ENCODE measurements around the gene JAKMIP2. TPM values are rescaled to one million over a fixed set of nuclear protein-coding genes. Genes with fewer than 3 reads are reported as not detected.

Gene JAKMIP2
- total and polyA plus RNA-seq, 9 donors, result 2.0 to 4.6 (median 2.3) TPM

GRCh38 chr5:147567917-147568598, 214.5 kb downstream of the JAKMIP2 start:
- H3K27ac ChIP-seq (ENCODE audit: low read length), result no peak overlapping the region
- DNase-seq, result peak; percentile 64
- no peaks in the 10 kb centered on the region for H3K27me3 ChIP-seq (ENCODE audit: control insufficient read depth, insufficient read depth, low read length)
- no peaks in the 10 kb centered on the region for H3K36me3 ChIP-seq (ENCODE audit: control insufficient read depth, insufficient read depth, low read length)
- H3K9me3 ChIP-seq (replicated peaks; ENCODE audit: control insufficient read depth, low read depth, low read length), result no peaks in the 10 kb centered on the region
- WGBS (ENCODE audit: insufficient coverage), result 46% methylated on average over 5 of the region's 9 CpGs
- H3K4me3 ChIP-seq (ENCODE audit: low read length), result no peak overlapping the region
- peaks cover 5% of the 10 kb centered on the region for H3K4me1 ChIP-seq (ENCODE audit: control insufficient read depth, insufficient read depth, low read length)

GRCh38 chr5:147565524-147565923, 217.0 kb downstream of the JAKMIP2 start:
- H3K27me3 ChIP-seq (ENCODE audit: control insufficient read depth, insufficient read depth, low read length), result no peaks in the 10 kb centered on the region
- WGBS (ENCODE audit: insufficient coverage), result no CpG with 5 or more reads among the region's 1 CpG
- no peak overlapping the region for H3K27ac ChIP-seq (ENCODE audit: low read length)
- no peak for DNase-seq
- H3K9me3 ChIP-seq (replicated peaks; ENCODE audit: control insufficient read depth, low read depth, low read length), result no peaks in the 10 kb centered on the region
- no peaks in the 10 kb centered on the region for H3K36me3 ChIP-seq (ENCODE audit: control insufficient read depth, insufficient read depth, low read length)
- peaks cover 5% of the 10 kb centered on the region for H3K4me1 ChIP-seq (ENCODE audit: control insufficient read depth, insufficient read depth, low read length)
- no peak overlapping the region for H3K4me3 ChIP-seq (ENCODE audit: low read length)

DNA sequence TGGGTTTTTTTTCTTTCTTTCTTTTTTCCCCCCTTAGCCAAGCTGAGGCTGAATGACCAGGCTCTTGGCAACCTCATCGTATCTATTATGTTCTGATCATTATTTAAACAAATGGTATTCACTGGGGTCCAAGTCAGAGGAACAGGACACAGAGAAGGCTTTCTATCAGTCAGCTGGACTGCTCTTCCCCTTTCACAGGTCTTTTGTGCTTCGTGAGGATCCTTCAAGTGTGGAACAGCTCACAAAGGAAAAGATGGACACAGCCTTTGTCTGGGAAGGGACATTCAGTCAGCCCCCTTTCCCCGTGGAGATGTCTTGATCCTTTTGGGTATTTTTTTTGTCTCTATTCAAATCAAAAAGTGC, 218.4 kb downstream of the JAKMIP2 start:
- Histone ChIP-seq H3K27ac (ENCODE audit: low read length) (no peak overlapping the region), H3K27me3 (ENCODE audit: control insufficient read depth, insufficient read depth, low read length) (no peaks in the 10 kb centered on the region), H3K9me3 (replicated peaks; ENCODE audit: control insufficient read depth, low read depth, low read length) (no peaks in the 10 kb centered on the region), H3K4me3 (ENCODE audit: low read length) (no peak overlapping the region), H3K36me3 (ENCODE audit: control insufficient read depth, insufficient read depth, low read length) (no peaks in the 10 kb centered on the region), H3K4me1 (ENCODE audit: control insufficient read depth, insufficient read depth, low read length) (peaks cover 5% of the 10 kb centered on the region)
- no CpG with 5 or more reads among the region's 3 CpGs for WGBS (ENCODE audit: insufficient coverage)
- no peak for DNase-seq

GRCh38 chr5:147563466-147564123, 218.9 kb downstream of the JAKMIP2 start:
- WGBS (ENCODE audit: insufficient coverage), result no CpG with 5 or more reads among the region's 1 CpG
- no peaks in the 10 kb centered on the region for H3K9me3 ChIP-seq (replicated peaks; ENCODE audit: control insufficient read depth, low read depth, low read length)
- no peaks in the 10 kb centered on the region for H3K36me3 ChIP-seq (ENCODE audit: control insufficient read depth, insufficient read depth, low read length)
- no peak overlapping the region for H3K27ac ChIP-seq (ENCODE audit: low read length)
- H3K4me1 ChIP-seq (ENCODE audit: control insufficient read depth, insufficient read depth, low read length), result peaks cover 2% of the 10 kb centered on the region
- H3K27me3 ChIP-seq (ENCODE audit: control insufficient read depth, insufficient read depth, low read length), result no peaks in the 10 kb centered on the region
- DNase-seq, result peak; percentile 70
- no peak overlapping the region for H3K4me3 ChIP-seq (ENCODE audit: low read length)

- Histone ChIP-seq H3K27ac (ENCODE audit: low read length) (peak overlapping the region; percentile 89), H3K27me3 (ENCODE audit: control insufficient read depth, insufficient read depth, low read length) (no peaks in the 10 kb centered on the region), H3K9me3 (replicated peaks; ENCODE audit: control insufficient read depth, low read depth, low read length) (no peaks in the 10 kb centered on the region), H3K4me3 (ENCODE audit: low read length) (no peak overlapping the region), H3K4me1 (ENCODE audit: control insufficient read depth, insufficient read depth, low read length) (peaks cover 2% of the 10 kb centered on the region), H3K36me3 (ENCODE audit: control insufficient read depth, insufficient read depth, low read length) (no peaks in the 10 kb centered on the region)
- no CpG with 5 or more reads among the region's 2 CpGs for WGBS (ENCODE audit: insufficient coverage)
- DNase-seq, result no peak
Observed at GRCh38 chr5:147561435-147561834, 221.1 kb downstream of the JAKMIP2 start.

DNA sequence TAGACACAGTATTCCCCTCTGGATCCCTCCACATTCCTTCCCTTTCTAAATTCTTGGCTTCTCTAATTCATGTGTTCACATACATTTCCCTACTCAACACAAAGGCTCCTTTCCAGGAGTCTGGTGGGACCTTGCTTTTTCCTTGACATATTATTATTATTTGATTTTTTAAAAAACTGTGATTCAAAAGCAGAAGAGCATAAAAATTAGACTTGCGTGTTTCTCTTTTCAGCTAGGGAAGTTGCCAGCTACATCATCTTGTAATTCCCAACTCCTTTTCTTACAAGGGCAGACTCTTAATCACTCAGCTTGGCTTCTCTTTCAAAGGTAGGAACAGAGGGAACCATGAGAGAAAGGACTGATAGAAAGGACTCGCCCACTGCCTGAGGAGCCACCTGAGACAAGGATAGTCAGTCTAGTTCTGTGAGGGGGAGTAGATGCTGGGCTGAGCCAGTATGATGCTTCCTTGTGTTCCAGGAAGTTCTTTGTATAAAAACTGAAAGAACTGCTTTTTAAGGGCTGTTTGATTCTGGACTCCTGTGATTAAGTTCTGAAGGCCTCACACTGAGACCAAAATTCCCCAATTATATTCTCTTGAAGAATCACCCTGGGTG, 221.7 kb downstream of the JAKMIP2 start:
- Histone ChIP-seq H3K9me3 (replicated peaks; ENCODE audit: control insufficient read depth, low read depth, low read length) (no peaks in the 10 kb centered on the region), H3K4me1 (ENCODE audit: control insufficient read depth, insufficient read depth, low read length) (peaks cover 2% of the 10 kb centered on the region), H3K27ac (ENCODE audit: low read length) (peak overlapping the region; percentile 89), H3K4me3 (ENCODE audit: low read length) (no peak overlapping the region), H3K36me3 (ENCODE audit: control insufficient read depth, insufficient read depth, low read length) (no peaks in the 10 kb centered on the region), H3K27me3 (ENCODE audit: control insufficient read depth, insufficient read depth, low read length) (no peaks in the 10 kb centered on the region)
- 40% methylated on average over 1 of the region's 2 CpGs for WGBS (ENCODE audit: insufficient coverage)
- DNase-seq, result peak; percentile 93

DNA sequence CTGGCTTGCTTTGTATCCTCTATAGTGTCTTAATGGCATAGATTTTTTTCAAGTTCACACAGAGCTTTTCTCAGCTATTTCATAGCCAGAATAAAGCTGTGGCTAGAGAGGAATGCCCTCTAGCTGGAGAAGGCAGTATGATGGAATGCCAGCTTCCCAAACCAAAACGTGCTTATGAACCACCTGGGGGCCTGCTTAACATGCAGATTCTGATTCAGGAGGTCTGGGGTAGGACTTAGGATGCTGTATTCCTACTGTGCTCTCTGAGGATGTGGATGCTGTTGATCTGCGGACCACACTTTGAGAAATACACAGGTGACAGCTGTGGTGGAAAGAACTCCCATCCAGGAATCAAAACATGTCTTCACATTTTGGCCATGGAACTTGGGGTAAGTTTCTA, 222.8 kb downstream of the JAKMIP2 start:
- Histone ChIP-seq H3K9me3 (replicated peaks; ENCODE audit: control insufficient read depth, low read depth, low read length) (no peaks in the 10 kb centered on the region), H3K36me3 (ENCODE audit: control insufficient read depth, insufficient read depth, low read length) (no peaks in the 10 kb centered on the region), H3K27ac (ENCODE audit: low read length) (no peak overlapping the region), H3K4me3 (ENCODE audit: low read length) (no peak overlapping the region), H3K4me1 (ENCODE audit: control insufficient read depth, insufficient read depth, low read length) (peaks cover 2% of the 10 kb centered on the region), H3K27me3 (ENCODE audit: control insufficient read depth, insufficient read depth, low read length) (no peaks in the 10 kb centered on the region)
- WGBS (ENCODE audit: insufficient coverage), result no CpG with 5 or more reads among the region's 2 CpGs
- DNase-seq, result no peak

GRCh38 chr5:147558826-147559225, 223.7 kb downstream of the JAKMIP2 start:
- Histone ChIP-seq H3K36me3 (ENCODE audit: control insufficient read depth, insufficient read depth, low read length) (no peaks in the 10 kb centered on the region), H3K9me3 (replicated peaks; ENCODE audit: control insufficient read depth, low read depth, low read length) (no peaks in the 10 kb centered on the region), H3K4me1 (ENCODE audit: control insufficient read depth, insufficient read depth, low read length) (peaks cover 5% of the 10 kb centered on the region), H3K27ac (ENCODE audit: low read length) (no peak overlapping the region), H3K4me3 (ENCODE audit: low read length) (no peak overlapping the region), H3K27me3 (ENCODE audit: control insufficient read depth, insufficient read depth, low read length) (no peaks in the 10 kb centered on the region)
- WGBS (ENCODE audit: insufficient coverage), result no CpG with 5 or more reads among the region's 2 CpGs
- peak; percentile 75 for DNase-seq

- no CpG with 5 or more reads among the region's 8 CpGs for whole genome bisulfite sequencing (ENCODE audit: insufficient coverage)
- no peaks in the 10 kb centered on the region for H3K27me3 ChIP-seq (ENCODE audit: control insufficient read depth, insufficient read depth, low read length)
- H3K27ac ChIP-seq (ENCODE audit: low read length), result no peak overlapping the region
Observed at GRCh38 chr5:147557876-147558745, 224.4 kb downstream of the JAKMIP2 start.

DNA sequence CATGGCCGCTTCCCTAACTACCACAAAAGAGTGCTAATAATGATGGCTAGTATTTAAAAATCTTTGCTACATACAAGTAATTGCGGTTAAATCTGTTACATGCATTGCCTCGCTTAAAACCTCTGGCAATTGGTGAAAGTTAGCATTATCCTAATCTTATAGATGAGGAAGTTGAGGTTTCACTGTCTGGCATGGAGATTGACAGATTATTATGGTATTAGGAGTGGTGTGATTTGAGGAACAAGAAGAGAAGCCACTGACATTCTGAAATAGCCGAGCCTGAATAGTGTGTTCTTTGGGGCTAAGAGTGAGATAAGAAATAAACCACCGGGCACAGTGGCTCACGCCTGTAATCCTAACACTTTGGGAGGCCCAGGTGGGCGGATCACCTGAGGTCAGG, 227.4 kb downstream of the JAKMIP2 start:
- H3K27ac ChIP-seq (ENCODE audit: low read length), result peak overlapping the region; percentile 95
- no peak for DNase-seq
- H3K27me3 ChIP-seq (ENCODE audit: control insufficient read depth, insufficient read depth, low read length), result no peaks in the 10 kb centered on the region
- no peak overlapping the region for H3K4me3 ChIP-seq (ENCODE audit: low read length)
- H3K36me3 ChIP-seq (ENCODE audit: control insufficient read depth, insufficient read depth, low read length), result no peaks in the 10 kb centered on the region
- no peaks in the 10 kb centered on the region for H3K9me3 ChIP-seq (replicated peaks; ENCODE audit: control insufficient read depth, low read depth, low read length)
- WGBS (ENCODE audit: insufficient coverage), result 44% methylated on average over 1 of the region's 7 CpGs
- peaks cover 10% of the 10 kb centered on the region for H3K4me1 ChIP-seq (ENCODE audit: control insufficient read depth, insufficient read depth, low read length)

More at GRCh38 chr5:147557876-147558745, 224.4 kb downstream of the JAKMIP2 start:
- no peak overlapping the region for H3K4me3 ChIP-seq (ENCODE audit: low read length)
- H3K36me3 ChIP-seq (ENCODE audit: control insufficient read depth, insufficient read depth, low read length), result no peaks in the 10 kb centered on the region
- H3K4me1 ChIP-seq (ENCODE audit: control insufficient read depth, insufficient read depth, low read length), result peaks cover 10% of the 10 kb centered on the region
- DNase-seq, result no peak
- H3K9me3 ChIP-seq (replicated peaks; ENCODE audit: control insufficient read depth, low read depth, low read length), result no peaks in the 10 kb centered on the region
